SJCRH30 (cell line): ENCODE measurements around the gene MAP3K2. TPM values are rescaled to one million over a fixed set of nuclear protein-coding genes. Genes with fewer than 3 reads are reported as not detected.

ENCODE experiments used
- DNase-seq, 2 experiments: peaks; one replicate each; pipeline ENCODE4 v3.0.0-alpha.2; 2015 to 2020
- H3K27ac ChIP-seq: fragments of 250-450 bp; sonication (Bioruptor Pico); 2 replicates; pipeline ENCODE4 v1.5.1; 2020; ENCODE audit warnings: mild to moderate bottlenecking, moderate library complexity
- H3K27me3 ChIP-seq: fragments of 250-450 bp; sonication (Bioruptor Pico); 2 replicates; pipeline ENCODE4 v1.5.1; 2020; ENCODE audit warnings: mild to moderate bottlenecking, moderate library complexity
- H3K36me3 ChIP-seq: fragments of 250-450 bp; sonication (Bioruptor Pico); 2 replicates; pipeline ENCODE4 v1.5.1; 2020; ENCODE audit warnings: mild to moderate bottlenecking, moderate library complexity
- H3K4me1 ChIP-seq: fragments of 250-450 bp; sonication (Bioruptor Pico); 2 replicates; pipeline ENCODE4 v1.5.1; 2020; ENCODE audit warnings: mild to moderate bottlenecking, moderate library complexity
- H3K4me3 ChIP-seq: fragments of 250-450 bp; sonication (Bioruptor Pico); 2 replicates; pipeline ENCODE4 v1.5.1; 2020; ENCODE audit warnings: mild to moderate bottlenecking, moderate library complexity
- H3K9me3 ChIP-seq: fragments of 250-450 bp; sonication (Bioruptor Pico); replicated peaks from 2 replicates; pipeline ENCODE4 v1.5.1; 2020; ENCODE audit warnings: mild to moderate bottlenecking, moderate library complexity
- total RNA-seq: library from RNA; depleted of rRNA; stranded (reverse); fragments of >200 nt; shearing (Covaris generic); gene quantifications from 2 replicates; pipeline ENCODE4 v1.2.3, GENCODE V29; 2014

The MAP3K2 gene
- total RNA-seq, 1 experiment from 2014 or later, result 28.8 TPM

DNA sequence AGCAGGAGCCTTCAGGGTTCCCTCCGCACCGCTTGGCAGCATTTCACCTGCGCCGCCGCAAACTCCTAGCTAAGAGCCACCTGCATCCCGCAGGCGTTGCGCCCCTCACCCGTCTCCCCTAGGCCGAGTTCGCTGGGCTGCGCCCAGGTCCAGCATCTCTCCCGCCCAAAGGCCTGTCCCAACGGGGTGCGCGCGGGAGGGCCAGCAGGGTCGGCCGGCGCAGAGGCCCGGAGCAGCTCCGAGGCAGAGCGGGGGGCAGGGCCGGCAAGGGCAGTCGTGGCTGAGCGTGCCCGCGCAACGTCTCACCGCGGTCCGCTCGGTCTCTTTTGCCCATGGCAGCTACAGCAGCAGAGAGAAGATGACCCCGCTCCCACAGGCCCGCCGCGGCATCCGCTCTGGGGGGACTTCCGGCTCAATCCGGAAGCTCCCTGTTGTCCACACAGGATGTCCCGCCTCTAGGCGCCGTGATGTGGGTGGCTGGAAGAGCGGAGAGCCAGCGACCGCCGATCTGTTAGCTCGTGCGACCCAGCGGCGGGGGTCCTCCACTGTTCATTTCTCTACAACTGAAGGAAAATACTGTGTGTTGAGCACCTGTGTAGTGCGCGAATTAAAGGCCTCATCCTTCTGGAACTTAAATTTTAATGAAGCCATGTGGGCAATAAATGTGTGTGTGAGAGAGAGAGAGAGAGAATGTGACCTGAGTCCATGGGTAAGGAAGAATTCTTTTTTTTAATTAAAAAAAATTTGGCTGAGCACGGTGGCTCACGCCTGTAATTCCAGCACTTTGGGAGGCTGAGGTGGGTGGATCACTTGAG, 93.8 kb downstream of the MAP3K2 start, which contains the start of gene ERCC3:
ERCC3 (minus strand) TSS at position 397 of the 815 bp plus-strand sequence; CDS start at position 334, 63 bp downstream.
- Histone ChIP-seq H3K4me3 (peak within 1 kb of the TSS; percentile 92), H3K27me3 (no peaks in the 10 kb centered on the region), H3K9me3 (no peaks in the 10 kb centered on the region), H3K4me1 (no peaks in the 10 kb centered on the region), H3K36me3 (peaks cover 35% of the 10 kb centered on the region), H3K27ac (peak within 1 kb of the TSS; percentile 58)
- DNase-seq, result peak; percentile 91 to 93

DNA sequence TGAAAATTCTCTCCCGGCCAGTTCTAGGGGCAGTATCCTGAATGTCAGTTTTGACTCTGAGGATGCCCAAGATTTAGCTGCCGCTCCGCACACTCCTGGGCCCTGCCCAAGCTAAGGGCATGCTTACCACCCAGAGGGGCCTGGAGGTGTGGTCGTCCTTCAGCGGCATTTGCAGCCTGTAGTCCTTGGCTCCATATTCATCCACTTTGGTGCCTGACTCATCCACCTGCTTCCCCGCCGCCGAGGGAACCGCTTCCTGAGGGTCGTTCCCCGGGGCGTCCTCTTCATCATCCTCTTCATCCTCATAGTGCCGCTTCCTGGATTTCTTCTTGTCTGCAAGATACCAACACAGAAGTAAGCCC, 94.4 kb downstream of the MAP3K2 start:
- Histone ChIP-seq H3K9me3 (no peaks in the 10 kb centered on the region), H3K36me3 (peaks cover 41% of the 10 kb centered on the region), H3K27ac (peak overlapping the region; percentile 58), H3K27me3 (no peaks in the 10 kb centered on the region), H3K4me1 (no peaks in the 10 kb centered on the region), H3K4me3 (peak overlapping the region; percentile 92)
- no peak for DNase-seq

DNA sequence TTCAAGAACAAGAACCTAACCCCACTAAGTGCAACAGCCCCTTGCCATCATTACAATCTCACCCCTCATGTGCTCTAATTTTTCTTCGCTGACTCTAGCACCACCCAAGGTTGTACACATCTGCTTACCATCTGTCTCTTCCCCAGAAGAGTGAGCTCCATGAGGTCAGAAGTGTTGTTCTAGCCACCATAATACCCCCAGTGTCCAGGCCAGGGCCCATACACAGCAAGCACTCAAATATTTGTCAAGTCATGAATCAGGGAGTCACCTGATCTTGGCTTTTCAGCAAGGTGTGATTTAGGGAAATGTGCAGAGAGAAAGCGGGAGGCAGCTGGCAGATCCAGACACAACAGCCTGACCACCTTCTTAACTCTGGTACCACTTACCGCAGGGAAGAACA, 99.5 kb downstream of the MAP3K2 start:
- Histone ChIP-seq H3K27me3 (no peaks in the 10 kb centered on the region), H3K4me1 (no peaks in the 10 kb centered on the region), H3K9me3 (peaks cover 6% of the 10 kb centered on the region; the same call in 1 of the 2 replicates), H3K36me3 (peaks cover 92% of the 10 kb centered on the region), H3K27ac (no peak overlapping the region), H3K4me3 (no peak overlapping the region)
- DNase-seq, result no peak

DNA sequence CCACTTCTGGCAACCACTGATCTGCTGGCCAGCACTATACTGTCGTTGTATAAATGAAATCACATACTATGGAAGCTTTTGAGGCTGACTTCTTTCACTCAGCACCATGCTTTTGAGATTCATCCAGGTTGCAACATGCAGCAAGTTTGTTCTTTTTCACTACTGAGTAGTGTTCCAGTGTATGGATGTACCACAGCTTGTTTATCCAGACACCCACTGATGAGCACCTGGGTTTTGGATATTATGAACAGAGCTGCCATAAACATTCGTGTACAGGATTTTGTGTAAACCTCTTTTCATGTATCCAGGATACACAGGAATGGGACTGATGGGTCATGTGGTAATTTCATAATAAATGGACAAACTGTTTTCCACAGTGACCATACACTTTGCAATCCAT, 104.5 kb downstream of the MAP3K2 start:
- Histone ChIP-seq H3K4me3 (no peak overlapping the region), H3K27me3 (no peaks in the 10 kb centered on the region), H3K36me3 (peaks cover 82% of the 10 kb centered on the region), H3K4me1 (no peaks in the 10 kb centered on the region), H3K9me3 (peaks cover 7% of the 10 kb centered on the region; the same call in 1 of the 2 replicates), H3K27ac (no peak overlapping the region)
- no peak for DNase-seq

DNA sequence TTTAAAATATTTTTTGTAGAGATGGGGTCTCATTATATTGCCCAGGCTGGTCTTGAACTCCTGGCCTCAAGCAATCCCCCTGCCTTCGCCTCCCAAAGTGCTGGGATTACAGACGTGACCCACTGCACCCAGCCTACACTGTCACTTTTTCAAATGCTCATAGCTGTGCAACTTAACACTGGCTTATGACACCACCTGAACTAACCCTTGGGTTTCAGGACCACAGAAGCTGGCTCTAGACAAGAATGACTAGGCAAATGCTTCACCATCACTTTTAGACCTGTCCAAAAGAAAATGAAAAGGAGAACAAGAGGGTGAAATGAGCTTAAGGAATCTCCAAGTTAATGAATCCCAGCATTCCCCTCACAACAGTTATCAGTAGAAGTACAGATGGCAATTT, 107.1 kb downstream of the MAP3K2 start:
- Histone ChIP-seq H3K9me3 (peaks cover 7% of the 10 kb centered on the region; the same call in 1 of the 2 replicates), H3K36me3 (peaks cover 75% of the 10 kb centered on the region)

DNA sequence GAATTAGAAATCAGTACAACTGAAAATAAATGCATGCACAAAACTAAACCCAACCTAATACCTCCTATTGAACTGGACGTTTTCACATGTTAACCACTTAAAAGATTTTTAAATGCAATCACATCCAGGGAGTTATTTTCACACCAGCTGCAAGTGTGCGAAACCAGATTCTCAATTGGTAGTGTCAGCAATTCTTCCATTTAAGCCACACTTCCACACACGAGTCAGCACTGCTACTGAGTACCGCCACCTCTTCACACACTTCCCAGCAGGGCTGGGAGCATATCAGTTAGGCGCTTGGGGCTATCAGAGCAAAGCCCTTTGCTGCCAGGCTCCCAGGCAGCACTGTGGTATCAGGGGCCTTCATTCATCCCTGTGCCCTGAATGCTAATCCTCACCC, 108.0 kb downstream of the MAP3K2 start:
- H3K27me3 ChIP-seq, result no peaks in the 10 kb centered on the region
- peaks cover 73% of the 10 kb centered on the region for H3K36me3 ChIP-seq
- H3K4me1 ChIP-seq, result no peaks in the 10 kb centered on the region
- H3K9me3 ChIP-seq, result peaks cover 7% of the 10 kb centered on the region; the same call in 1 of the 2 replicates
- H3K4me3 ChIP-seq, result no peak overlapping the region
- no peak for DNase-seq
- H3K27ac ChIP-seq, result no peak overlapping the region

More for the DNA sequence above, 107.1 kb downstream of the MAP3K2 start:
- Histone ChIP-seq H3K4me1 (no peaks in the 10 kb centered on the region), H3K27me3 (no peaks in the 10 kb centered on the region), H3K4me3 (no peak overlapping the region), H3K27ac (no peak overlapping the region)
- DNase-seq, result no peak

DNA sequence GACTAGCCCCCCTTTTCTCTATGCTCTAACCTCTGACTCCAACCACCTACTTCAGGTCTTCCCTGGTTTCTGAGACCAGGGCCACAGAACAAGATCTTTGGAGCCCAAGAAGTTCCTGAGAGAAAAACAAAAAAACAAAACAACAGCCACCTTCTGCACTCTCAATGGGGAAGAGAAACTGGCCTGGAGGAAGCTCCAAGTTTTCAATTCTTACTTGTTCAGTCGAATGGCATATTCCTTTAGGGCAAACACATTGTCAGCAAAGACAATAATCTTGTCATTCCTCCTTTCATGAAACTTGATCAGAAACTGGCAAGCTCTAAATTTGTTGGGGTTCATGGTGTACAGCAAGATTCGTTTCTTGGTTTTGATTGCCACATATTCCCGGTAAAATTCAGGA, 108.8 kb downstream of the MAP3K2 start:
- H3K4me1 ChIP-seq, result no peaks in the 10 kb centered on the region
- no peak overlapping the region for H3K27ac ChIP-seq
- no peak for DNase-seq
- H3K27me3 ChIP-seq, result no peaks in the 10 kb centered on the region
- H3K36me3 ChIP-seq, result peaks cover 72% of the 10 kb centered on the region
- peaks cover 7% of the 10 kb centered on the region; the same call in 1 of the 2 replicates for H3K9me3 ChIP-seq
- no peak overlapping the region for H3K4me3 ChIP-seq

DNA sequence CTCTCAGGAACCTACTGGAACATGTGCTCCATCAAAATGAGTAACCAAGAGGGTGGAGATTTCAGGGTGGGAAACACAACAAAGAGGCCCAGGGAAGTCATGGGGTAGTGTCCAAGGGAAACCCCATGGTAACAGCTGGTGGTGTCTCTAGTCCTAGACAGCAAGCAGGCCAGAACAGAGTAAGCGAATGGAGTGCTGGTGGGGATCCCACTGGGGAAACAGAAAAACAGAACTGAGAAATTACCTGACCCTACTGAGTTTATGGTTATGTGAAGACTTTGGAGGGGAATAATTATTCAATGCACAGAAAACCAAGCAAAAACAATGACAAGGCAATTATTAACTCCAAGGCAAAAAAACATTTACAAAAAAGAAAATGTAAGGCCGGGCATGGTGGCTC, 110.7 kb downstream of the MAP3K2 start:
- Histone ChIP-seq H3K27ac (no peak overlapping the region), H3K36me3 (peaks cover 67% of the 10 kb centered on the region), H3K27me3 (no peaks in the 10 kb centered on the region), H3K4me3 (no peak overlapping the region), H3K4me1 (no peaks in the 10 kb centered on the region), H3K9me3 (no peaks in the 10 kb centered on the region)
- DNase-seq, result no peak

DNA sequence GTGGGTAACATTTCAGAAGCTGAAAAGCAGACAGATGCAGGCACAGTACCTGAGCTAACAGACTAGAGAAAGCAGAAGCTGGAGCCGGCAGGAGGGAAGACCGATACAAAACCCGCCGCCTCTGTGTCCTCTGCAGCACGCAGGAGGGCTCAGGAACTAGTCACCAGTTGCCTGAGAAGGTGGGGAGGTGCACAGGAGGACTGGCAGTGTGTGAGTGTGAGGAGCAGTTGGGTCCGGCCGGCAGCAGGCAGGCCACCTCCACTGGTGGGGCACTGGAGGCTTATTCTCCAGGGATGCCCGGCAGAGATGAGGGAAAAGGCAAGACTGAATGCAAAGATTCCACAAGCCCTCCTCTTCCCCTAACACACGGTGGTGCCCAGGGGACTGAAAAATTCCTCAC, 112.0 kb downstream of the MAP3K2 start:
- no peaks in the 10 kb centered on the region for H3K9me3 ChIP-seq
- H3K36me3 ChIP-seq, result peaks cover 74% of the 10 kb centered on the region
- no peaks in the 10 kb centered on the region for H3K27me3 ChIP-seq
- no peak overlapping the region for H3K27ac ChIP-seq
- no peak overlapping the region for H3K4me3 ChIP-seq
- DNase-seq, result no peak
- H3K4me1 ChIP-seq, result no peaks in the 10 kb centered on the region

DNA sequence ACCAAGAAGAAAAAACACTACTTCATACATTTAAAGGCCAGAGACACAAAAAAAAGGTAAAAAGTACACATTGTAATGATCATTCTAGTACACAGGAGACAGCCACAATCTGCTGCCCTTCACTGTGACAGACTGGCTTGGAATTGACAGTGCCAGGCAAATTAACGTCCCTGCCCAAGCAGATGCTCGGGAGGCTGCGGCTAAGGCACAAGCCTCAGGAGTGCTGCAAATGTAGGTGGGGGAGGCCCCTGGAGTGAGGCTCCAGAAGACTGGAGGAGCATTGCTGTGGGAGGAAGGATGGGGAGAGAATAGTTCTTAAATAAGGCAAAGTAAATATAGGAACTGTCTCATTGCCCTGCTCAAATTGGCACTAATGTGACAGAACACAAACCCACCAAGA, 112.4 kb downstream of the MAP3K2 start:
- no peaks in the 10 kb centered on the region for H3K4me1 ChIP-seq
- no peaks in the 10 kb centered on the region for H3K27me3 ChIP-seq
- H3K27ac ChIP-seq, result no peak overlapping the region
- no peak for DNase-seq
- H3K36me3 ChIP-seq, result peaks cover 76% of the 10 kb centered on the region
- no peaks in the 10 kb centered on the region for H3K9me3 ChIP-seq
- H3K4me3 ChIP-seq, result no peak overlapping the region

DNA sequence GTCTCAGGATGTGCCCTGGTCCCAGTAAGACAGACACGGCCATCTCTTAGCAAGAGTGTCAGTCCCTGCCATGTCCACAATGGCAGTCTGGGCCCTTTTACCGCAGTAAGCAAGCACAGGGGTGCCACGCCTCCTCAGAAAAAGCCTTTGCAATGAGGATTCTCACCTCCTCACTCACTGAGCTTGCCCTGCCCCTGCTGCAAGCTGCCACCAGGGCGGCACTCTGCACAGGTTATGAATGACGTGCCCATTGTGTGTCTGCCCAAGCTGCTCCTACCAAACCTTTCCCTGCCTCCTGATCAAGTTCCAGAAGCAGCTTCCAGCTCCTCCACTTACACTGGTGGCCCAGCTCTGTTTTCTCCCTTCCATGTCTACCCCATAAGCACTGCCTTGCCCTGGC, 117.1 kb downstream of the MAP3K2 start:
- Histone ChIP-seq H3K4me3 (no peak overlapping the region), H3K4me1 (no peaks in the 10 kb centered on the region), H3K27me3 (no peaks in the 10 kb centered on the region), H3K9me3 (no peaks in the 10 kb centered on the region), H3K36me3 (peaks cover 75% of the 10 kb centered on the region), H3K27ac (no peak overlapping the region)
- no peak for DNase-seq

DNA sequence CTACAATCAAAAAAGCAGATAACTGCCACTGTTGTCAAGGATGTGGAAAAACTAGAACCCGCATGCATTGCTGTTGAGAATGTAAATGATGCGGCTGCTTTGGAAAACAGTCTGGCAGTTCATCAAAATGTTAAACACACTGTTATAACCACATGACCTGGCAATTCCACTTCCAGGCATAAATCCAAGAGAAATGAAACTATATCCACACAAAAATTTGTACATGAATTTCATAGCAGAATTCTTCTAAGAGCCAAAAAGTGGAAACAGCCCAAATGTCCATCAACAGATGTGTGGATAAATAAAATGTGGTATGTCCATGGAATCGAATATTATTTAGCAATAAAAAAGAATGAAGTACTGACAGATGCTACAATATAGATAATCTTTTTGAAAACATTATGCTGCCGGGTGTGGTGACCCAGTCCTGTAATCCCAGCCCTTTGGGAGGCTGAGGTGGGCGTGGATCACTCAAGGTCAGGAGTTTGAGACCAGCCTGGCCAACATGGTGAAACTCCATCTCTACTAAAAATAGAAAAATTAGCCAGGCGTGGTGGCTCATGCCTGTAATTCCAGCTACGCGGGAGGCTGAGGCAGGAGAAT, 125.9 kb downstream of the MAP3K2 start:
- Histone ChIP-seq H3K4me3 (no peak overlapping the region), H3K27ac (no peak overlapping the region), H3K36me3 (peaks cover 51% of the 10 kb centered on the region), H3K9me3 (no peaks in the 10 kb centered on the region), H3K4me1 (no peaks in the 10 kb centered on the region), H3K27me3 (no peaks in the 10 kb centered on the region)
- no peak for DNase-seq

DNA sequence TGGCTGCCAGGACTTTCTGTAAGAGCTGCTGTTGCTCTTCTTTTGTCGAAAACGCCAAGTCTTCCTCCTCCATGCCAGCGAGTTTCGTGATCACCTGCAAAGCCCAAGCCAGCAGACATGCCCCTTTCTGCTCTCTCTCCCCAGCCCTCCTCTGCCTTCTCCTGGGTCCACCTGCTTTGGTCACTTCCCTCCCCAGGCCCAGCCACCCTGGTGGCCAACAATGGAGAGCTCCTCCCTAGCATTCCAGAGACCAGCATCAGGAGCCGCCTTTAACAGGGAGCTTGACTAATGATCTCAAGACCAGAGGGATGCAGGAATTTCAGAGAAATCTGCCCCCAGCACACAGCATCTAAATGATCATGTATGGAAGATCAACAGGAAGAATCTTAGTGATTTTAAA, 128.4 kb downstream of the MAP3K2 start:
- Histone ChIP-seq H3K27me3 (no peaks in the 10 kb centered on the region), H3K4me3 (no peak overlapping the region), H3K4me1 (no peaks in the 10 kb centered on the region), H3K27ac (no peak overlapping the region), H3K9me3 (no peaks in the 10 kb centered on the region), H3K36me3 (peaks cover 55% of the 10 kb centered on the region)
- no peak for DNase-seq

DNA sequence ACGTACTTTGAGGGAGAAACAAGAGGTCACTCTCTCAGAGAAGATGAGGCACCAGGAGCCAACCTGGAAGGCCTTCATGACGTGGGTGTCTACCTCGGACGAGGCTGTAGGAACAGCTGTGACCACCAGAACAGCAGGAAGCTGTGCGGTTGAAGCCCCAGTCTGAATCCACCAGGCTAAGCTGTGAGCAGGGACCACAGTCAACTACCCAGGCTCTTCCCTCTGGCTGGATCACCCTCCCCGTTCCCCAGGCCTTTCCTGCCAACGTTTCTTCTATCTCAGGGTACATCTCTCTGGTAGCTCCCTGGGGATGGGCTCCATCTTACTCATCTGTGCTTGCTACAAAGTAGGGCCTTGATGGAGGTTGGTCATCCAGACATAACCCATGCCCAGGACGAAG, 130.9 kb downstream of the MAP3K2 start:
- H3K27ac ChIP-seq, result no peak overlapping the region
- H3K27me3 ChIP-seq, result no peaks in the 10 kb centered on the region
- H3K4me3 ChIP-seq, result no peak overlapping the region
- no peak for DNase-seq
- H3K4me1 ChIP-seq, result no peaks in the 10 kb centered on the region
- peaks cover 47% of the 10 kb centered on the region for H3K36me3 ChIP-seq
- no peaks in the 10 kb centered on the region for H3K9me3 ChIP-seq

DNA sequence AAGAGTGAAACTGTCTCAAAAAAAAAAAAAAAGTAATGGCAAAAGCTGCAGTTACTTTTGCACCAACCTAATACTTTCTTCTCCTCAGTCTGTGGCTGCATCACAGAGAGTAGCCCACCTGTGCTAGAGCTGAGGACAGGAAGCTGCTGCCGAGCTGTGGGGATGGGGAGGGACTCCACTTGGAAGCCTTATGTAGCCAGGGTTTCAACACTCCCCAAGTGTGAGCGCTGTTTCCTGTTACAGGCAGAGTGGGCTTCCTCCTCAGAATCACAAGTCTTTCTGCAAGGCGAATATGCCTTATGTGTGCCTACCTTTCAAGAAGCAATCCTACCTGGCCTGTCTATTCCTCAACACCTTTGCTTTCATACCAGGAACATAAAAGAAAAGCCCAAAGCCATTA, 131.4 kb downstream of the MAP3K2 start:
- no peaks in the 10 kb centered on the region for H3K9me3 ChIP-seq
- no peaks in the 10 kb centered on the region for H3K4me1 ChIP-seq
- H3K27me3 ChIP-seq, result no peaks in the 10 kb centered on the region
- no peak for DNase-seq
- peaks cover 45% of the 10 kb centered on the region for H3K36me3 ChIP-seq
- no peak overlapping the region for H3K27ac ChIP-seq
- H3K4me3 ChIP-seq, result no peak overlapping the region
